Measurements from ENCODE around the gene BTN3A1.
"Not testable (repeated sequence)": the region's sequence is repeated elsewhere in the genome, so short reads cannot be mapped to it uniquely, and the experiment has no call there.

The BTN3A1 gene

GRCh38 chr6:26447257-26447656 lies 45.2 kb downstream of the BTN3A1 start:
- no peak for DNase-seq

- DNase-seq = no peak
Measured at GRCh38 chr6:26450240-26450639, 48.2 kb downstream of the BTN3A1 start.

GRCh38 chr6:26452631-26453235 lies 50.7 kb downstream of the BTN3A1 start:
- DNase-seq = no peak

- DNase-seq = no peak
Measured at GRCh38 chr6:26454631-26455030, 52.6 kb downstream of the BTN3A1 start.

- DNase-seq = no peak
Measured at GRCh38 chr6:26455357-26455970, 53.4 kb downstream of the BTN3A1 start.

GRCh38 chr6:26457264-26457805 lies 55.3 kb downstream of the BTN3A1 start:
- DNase-seq = no peak

- DNase-seq = peak; percentile 85
Measured at GRCh38 chr6:26457806-26458688, 56.0 kb downstream of the BTN3A1 start, which contains the start of gene BTN2A1. TSS of gene BTN2A1 (plus strand) at chr6:26457955. CDS start at chr6:26458637, 682 bp downstream.

GRCh38 chr6:26459023-26459810 lies 57.1 kb downstream of the BTN3A1 start:
- no peak for DNase-seq

GRCh38 chr6:26461353-26461752 lies 59.3 kb downstream of the BTN3A1 start:
- DNase-seq = not testable (repeated sequence)

GRCh38 chr6:26464014-26464413 lies 61.9 kb downstream of the BTN3A1 start:
- DNase-seq = no peak

- DNase-seq = no peak
Measured at GRCh38 chr6:26464416-26465131, 62.5 kb downstream of the BTN3A1 start.
